GM10248 (cell line): ENCODE results near the gene PTPA.

Experiments used
- CTCF ChIA-PET: fragments of 300-600 bp; sonication (Branson Sonifier 250); formaldehyde crosslinking; extraction: SDS; loops from one replicate; lab custom pipeline; 2021; ENCODE audit warnings: antibody characterized with exemption; lab: Yijun Ruan, JAX
- POLR2A ChIA-PET: fragments of 350-650 bp; sonication (Branson Sonifier 250); formaldehyde crosslinking; extraction: SDS; loops from one replicate; lab custom pipeline; 2020; ENCODE audit warnings: antibody characterized with exemption; lab: Yijun Ruan, JAX
- DNase-seq: peaks from one replicate; pipeline ENCODE4 v3.0.0; 2012; ENCODE audit errors: extremely low spot score
- TF ChIP-seq, protein P1 (sequence below): IDR thresholded peaks from 2 replicates; pipeline ENCODE4 v1.5.1; 2012; ENCODE audit warnings: mild to moderate bottlenecking, low read depth; ENCODE audit errors: extremely low read depth, missing control alignments, control extremely low read depth

The PTPA gene

DNA sequence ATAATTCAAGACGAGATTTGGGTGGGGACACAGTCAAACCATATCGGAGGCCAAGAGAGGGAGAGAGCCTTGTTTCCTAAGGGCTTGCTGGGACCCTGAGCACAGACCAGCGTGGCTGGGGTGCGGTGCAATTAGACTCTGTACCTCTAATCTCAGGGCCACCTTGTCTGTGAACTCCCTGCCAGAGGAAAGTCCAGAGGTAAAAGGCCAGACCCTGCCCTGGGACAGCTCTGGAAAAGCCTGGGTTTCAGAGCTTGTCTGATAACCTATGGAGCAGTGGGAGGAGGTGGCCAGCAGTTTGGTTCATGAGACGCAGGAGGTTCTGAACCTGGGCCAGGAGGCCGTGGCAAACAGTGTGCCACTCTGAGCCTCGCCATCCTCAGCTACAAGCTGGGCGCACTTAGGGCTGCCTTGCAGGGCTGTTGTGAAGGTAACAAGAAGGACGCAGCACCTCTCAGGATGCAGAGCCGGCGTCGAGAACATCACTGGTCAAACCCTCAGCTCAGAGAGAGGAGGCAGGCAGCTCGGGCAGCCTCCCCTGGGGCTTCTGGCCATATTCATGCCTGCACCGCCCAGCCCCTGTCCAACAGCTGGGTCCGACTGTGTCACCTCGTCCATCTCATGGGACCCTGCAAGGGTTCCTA is 35.1 kb upstream of the PTPA start:
- CTCF ChIA-PET, result no interaction called here
- POLR2A ChIA-PET, result no interaction called here
- TF ChIP-seq, protein P1, sequence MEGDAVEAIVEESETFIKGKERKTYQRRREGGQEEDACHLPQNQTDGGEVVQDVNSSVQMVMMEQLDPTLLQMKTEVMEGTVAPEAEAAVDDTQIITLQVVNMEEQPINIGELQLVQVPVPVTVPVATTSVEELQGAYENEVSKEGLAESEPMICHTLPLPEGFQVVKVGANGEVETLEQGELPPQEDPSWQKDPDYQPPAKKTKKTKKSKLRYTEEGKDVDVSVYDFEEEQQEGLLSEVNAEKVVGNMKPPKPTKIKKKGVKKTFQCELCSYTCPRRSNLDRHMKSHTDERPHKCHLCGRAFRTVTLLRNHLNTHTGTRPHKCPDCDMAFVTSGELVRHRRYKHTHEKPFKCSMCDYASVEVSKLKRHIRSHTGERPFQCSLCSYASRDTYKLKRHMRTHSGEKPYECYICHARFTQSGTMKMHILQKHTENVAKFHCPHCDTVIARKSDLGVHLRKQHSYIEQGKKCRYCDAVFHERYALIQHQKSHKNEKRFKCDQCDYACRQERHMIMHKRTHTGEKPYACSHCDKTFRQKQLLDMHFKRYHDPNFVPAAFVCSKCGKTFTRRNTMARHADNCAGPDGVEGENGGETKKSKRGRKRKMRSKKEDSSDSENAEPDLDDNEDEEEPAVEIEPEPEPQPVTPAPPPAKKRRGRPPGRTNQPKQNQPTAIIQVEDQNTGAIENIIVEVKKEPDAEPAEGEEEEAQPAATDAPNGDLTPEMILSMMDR, result no peak
- no peak for DNase-seq

- CTCF ChIA-PET, result no interaction called here
- POLR2A ChIA-PET, result no interaction called here
- TF ChIP-seq, protein P1, result no peak
- DNase-seq, result no peak
Measured at GRCh38 chr9:129076640-129077037, 34.6 kb upstream of the PTPA start.

DNA sequence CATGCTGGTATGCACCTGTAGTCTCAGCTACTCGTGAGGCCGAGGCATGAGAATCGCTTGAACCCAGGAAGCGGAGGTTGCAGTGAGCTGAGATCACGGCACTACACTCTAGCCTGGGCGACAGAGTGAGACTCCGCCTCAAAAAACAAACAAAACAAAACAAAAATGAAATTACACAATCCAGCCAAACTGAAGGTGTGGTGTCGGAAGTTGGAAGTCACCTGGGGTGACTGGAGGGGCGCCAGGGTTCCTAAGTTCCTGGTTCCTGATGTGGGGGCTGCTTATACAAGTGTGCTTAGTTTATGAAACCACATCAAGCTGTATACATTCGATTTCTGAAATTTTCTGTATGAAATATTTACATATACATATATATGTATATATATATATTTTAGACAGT is 34.0 kb upstream of the PTPA start:
- TF ChIP-seq, protein P1, result no peak
- ChIA-PET POLR2A (interaction anchor here (0.6 kb wide), 1 partner anchor 10 kb away, joined by 6 read pairs; no protein-coding TSS in a partner anchor), CTCF (no interaction called here)
- DNase-seq, result no peak

DNA sequence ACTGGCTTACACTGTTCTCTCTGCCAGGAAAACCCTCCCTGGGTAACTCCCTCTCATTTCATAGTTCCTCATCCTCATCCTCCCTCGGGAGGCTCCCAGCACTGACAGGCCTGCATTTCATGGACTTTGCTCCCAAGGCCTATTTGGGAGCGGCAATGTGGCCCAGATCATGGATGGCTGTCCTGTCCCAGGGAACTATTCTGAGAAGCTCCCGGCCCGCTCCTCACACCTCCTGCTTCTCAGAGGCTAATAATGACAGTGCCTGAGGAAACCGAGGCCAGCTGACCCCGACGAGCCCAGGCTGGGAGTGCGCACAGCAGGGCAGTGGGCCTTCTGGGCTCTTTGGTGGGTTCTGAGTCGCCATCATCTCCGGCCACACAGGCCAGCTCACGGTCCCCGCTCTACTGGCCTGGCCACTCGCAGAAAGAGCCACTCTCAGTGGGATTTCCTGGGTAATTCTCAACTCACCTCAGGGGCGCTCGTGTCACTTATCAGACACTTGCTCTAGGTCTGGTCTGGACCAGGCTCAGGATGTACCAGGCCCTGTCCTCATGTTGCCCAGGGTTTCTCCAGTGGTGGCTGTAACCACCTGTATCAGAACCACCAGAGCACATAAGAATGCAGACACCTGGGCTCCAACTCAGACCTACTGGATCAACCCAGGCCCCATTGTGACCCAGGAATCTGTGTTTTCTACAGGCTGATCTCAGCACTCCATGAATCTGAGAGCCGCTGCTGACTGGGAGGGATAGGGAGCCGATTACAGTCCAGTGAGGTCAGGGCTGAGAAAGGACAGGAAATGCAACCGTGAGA is 32.3 kb upstream of the PTPA start:
- DNase-seq, result no peak
- CTCF ChIA-PET, result interaction anchor here (0.8 kb wide), 1 partner anchor 9 kb away, joined by 3 read pairs; no protein-coding TSS in a partner anchor
- POLR2A ChIA-PET, result no interaction called here
- TF ChIP-seq, protein P1, result no peak

- no peak for DNase-seq
- ChIA-PET CTCF (interaction anchor here (1.1 to 1.6 kb wide), 4 partner anchors 14 to 544 kb away, joined by 3 to 5 read pairs (median 4); no protein-coding TSS in a partner anchor), POLR2A (no interaction called here)
- TF ChIP-seq, protein P1, result no peak
Measured at GRCh38 chr9:129079829-129080228, 31.4 kb upstream of the PTPA start.

GRCh38 chr9:129080298-129080600 is 31.0 kb upstream of the PTPA start:
- CTCF ChIA-PET, result interaction anchor here (0.8 to 1.6 kb wide), 7 partner anchors 13 to 544 kb away, joined by 3 to 5 read pairs (median 4); partner anchors contain the start of gene SH3GLB2
- POLR2A ChIA-PET, result interaction anchor here (0.9 kb wide), 1 partner anchor 60 kb away, joined by 3 read pairs; no protein-coding TSS in a partner anchor
- TF ChIP-seq, protein P1, result no peak
- no peak for DNase-seq
